DMS 273 treated with DMSO at 0.1 percent for 48 hours (cell line): ENCODE results near the gene IWS1.
"Not testable (repeated sequence)": the region's sequence is repeated elsewhere in the genome, so short reads cannot be mapped to it uniquely, and the experiment has no call there.

Experiments used
- DNase-seq: peaks from one replicate; lab custom pipeline; 2025; lab: John Stamatoyannopoulos, UW

IWS1 gene

GRCh38 chr2:127526132-127527000 lies at the start of gene IWS1:
TSS of gene IWS1 (minus strand) at chr2:127526489. CDS start at chr2:127526208, 281 bp downstream.
- DNase-seq, result peak; percentile 95

DNA sequence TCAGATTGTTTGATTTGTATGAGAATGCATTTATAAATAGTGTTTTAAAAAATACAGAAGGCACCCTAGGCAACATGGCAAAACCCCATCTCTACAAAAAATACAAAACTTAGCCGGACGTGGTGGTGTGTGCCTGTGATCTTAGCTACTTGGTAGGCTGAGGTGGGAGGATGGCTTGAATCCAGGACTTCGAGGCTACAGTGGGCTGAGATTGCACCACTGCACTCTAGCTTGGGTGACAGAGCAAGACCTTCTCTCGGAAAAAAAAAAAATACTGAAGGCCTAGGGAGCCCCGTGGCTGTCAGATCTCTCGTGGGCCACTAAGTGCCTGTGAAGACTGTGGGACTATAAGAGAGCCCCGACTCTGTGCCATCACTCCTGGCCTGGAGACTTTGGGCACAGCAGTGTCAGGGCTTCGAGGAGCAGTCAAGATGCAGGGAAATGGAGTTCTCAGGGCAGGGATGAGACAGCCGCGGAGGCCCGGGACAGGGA lies 49.7 kb upstream of the IWS1 start:
- DNase-seq, result no peak

DNA sequence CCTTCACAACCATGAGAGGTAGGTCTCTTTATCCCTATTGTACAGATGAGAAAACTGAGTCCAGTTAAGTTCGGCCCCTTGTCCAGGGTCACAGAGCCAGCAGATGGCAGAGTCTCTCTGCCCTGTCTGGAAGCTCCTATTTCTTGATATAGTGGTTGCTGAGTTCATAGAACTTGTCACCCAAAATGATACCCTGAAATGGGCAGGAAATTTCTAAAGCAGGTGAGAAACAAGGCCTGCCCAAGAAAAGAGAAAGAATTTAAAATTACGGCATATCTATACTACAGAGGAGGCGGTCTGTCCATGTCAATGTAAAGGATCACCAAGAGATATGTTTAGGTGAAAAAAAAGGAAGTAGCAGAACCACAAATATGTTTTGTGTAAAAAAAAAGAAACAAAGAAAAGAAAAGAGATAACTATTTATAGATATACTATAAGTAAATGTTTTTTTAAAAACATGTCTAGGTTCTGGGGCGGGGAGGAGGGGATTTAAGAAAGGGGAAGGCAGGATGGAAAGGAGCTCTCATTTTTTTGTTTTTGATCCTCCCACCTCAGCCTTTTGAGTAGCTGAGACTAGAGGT lies 49.0 kb upstream of the IWS1 start:
- DNase-seq, result no peak

- no peak for DNase-seq
These were observed 48.4 kb upstream of the IWS1 start for GRCh38 chr2:127574656-127575055.

DNA sequence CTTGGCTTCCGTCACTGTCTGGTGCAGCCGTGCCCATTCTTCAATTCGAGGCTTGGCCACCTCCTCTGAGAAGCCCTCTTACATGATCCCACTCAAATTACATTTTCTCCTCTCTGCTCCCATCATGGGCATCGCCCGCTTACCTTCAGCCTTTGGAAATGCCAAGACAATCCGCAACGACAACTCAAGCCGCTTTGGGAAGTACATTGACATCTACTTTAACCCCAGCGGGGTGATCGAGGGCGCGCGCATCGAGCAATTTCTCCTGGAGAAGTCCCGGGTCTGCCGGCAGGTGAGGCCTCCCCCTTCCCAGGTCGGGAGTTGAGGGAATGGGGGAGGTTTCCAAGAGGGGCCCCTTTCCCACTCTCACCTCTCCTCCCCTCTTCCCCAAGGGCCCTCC lies 47.5 kb upstream of the IWS1 start:
- no peak for DNase-seq

DNA sequence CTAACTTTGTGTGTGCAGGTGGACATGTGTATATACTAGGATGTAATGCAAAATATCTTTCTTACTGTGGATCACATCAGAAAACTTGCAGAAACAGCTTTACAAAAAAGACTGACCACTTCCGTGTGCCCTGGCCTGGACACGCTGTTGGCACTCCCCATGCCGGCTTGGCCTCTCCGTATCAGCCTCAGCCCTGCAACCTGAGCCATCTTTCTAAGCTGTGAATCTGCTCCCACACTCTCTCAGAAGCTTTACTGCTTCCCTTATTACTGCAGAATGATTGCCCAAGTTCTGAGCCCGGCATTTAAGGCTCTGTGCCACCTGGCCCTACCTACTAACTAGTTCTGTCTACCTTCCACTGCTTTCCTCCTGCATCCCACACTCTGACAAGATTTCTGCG lies 47.0 kb upstream of the IWS1 start:
- DNase-seq, result no peak

- no peak for DNase-seq
These were observed 46.6 kb upstream of the IWS1 start for GRCh38 chr2:127572841-127573240.

- not testable (repeated sequence) for DNase-seq
These were observed 46.1 kb upstream of the IWS1 start for GRCh38 chr2:127572352-127572751.

DNA sequence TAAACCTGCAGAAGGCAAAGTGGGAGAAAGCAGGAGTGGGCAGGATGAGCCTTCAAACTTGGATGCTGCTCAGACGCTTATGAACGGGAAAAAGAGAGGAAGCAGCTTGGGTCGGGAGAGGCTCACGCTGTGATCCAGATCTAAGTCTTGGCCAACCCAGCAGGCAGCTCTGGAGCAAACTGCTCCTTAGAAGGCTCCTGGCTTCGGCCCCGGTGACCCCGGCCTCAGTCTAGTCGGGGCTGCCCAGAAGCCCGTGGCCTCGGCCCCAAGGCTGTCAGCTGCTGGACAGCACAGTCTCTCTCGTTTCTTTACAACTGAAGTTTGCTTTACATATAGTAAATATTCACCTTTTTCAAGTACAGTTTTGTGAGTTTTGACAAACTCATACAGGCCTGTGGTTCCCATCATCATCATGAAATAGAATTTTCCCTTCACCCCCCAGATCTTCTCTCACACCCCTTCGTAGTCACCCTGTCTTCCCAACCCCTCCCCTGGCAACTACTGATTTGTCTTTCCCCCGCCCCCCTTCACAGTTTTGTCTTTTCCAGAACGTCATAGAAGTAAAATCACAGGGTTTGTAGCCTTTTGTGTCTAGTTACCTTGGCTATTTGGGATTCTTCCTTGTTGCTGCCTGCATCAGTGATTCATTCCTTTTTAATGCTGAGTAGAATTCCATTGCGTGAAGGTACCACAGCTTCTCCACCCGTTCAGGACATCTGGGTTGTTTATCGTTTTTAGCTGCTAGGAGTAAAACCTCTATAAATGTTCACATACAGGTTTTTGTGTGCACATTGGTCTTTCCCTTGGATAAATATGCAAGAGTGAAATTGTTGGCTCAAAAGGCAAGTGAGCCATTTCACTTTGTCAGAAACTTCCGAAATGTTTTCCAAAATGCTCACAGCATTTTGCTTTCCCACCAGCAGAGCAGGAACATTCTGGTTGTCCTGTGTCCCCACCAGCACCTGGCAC lies 44.3 kb upstream of the IWS1 start:
- DNase-seq, result no peak

GRCh38 chr2:127569666-127570065 lies 43.4 kb upstream of the IWS1 start:
- DNase-seq, result no peak

GRCh38 chr2:127568128-127568527 lies 41.8 kb upstream of the IWS1 start:
- DNase-seq, result no peak

- DNase-seq, result no peak
These were observed 41.1 kb upstream of the IWS1 start for GRCh38 chr2:127567351-127567854.

DNA sequence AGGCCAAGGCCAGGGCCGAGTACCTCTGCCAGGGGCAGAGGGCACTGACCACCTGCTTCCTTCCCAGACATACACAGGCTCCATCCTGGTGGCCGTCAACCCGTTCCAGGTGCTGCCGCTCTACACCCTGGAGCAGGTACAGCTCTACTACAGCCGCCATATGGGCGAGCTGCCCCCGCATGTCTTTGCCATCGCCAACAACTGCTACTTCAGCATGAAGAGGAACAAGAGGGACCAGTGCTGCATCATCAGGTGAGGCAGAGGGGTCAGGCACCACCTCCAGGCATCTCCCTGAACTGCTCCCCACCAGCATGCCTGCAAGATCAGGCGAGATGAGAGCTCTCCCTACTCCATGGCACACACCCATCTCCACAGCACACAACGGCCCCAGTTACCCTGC lies 40.3 kb upstream of the IWS1 start:
- no peak for DNase-seq

GRCh38 chr2:127566139-127566417 lies 39.8 kb upstream of the IWS1 start:
- no peak for DNase-seq

- no peak for DNase-seq
These were observed 39.2 kb upstream of the IWS1 start for GRCh38 chr2:127565261-127566138.

- DNase-seq, result no peak
These were observed 38.4 kb upstream of the IWS1 start for GRCh38 chr2:127564429-127565260.

DNA sequence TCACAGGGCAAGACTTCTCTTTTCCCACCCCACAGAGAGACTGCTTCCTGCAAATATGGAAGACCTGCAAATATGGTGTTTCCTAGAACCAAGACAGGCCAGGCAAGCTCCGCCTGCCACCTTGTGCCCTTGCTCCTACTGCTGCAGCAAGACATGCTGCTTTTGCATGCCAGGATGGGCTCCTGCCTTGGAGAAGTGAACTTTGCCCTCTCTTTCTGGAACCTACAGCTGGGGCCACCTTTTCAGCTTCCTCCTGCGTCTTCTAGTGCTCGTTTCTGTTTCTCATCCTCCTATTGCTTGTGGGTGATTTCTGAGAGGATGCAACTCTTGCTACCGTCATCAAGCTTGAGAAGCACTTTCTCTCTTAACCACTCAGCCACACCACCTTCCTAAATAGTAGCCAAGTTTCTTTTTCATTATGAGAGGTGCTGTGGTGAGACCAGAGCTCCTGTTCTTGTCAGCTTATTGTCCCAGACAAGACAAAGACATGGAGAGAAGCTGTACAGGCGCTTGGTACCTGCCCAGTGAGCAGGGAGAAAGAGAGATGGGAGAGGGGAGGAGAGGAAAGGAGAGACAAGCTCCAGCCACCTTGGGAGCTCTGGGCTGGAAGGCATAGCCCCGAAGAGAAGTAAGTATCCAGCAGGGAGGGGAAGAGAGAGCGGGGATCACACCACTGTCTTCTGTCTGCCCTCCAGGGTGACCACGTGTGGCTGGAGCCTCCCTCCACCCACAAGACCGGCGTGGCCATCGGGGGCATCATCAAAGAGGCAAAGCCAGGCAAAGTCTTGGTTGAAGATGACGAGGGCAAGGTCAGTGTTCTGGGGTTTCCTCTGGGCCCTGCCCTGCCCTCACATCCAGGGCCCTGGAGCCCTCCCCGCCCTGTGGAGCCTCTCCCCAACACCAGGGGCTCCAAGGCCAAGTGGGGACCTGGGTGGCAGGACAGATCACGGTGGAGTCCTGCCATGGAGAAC lies 37.5 kb upstream of the IWS1 start:
- no peak for DNase-seq

DNA sequence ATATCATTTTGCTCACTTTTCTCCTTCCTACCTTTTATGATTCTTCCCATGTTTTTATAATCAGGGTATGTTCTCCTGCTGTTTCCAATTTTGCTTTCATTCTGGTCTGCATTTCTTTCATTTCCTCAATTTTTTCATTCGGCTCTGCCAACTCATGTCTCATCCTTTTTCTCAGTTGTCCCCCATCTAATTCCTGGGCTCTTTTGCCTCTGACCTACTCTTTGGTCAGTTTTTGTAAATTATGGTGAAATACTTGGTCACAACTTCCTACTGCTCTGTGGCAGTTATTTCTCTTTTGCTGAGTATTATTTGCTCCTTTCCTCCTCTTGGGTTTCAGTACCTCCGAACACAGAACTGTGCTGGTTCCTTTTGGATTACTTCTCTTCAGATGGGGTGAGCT lies 36.6 kb upstream of the IWS1 start:
- no peak for DNase-seq

- DNase-seq, result no peak
These were observed 35.1 kb upstream of the IWS1 start for GRCh38 chr2:127561371-127561770.
